ENCODE measurements around the gene BRD3. TPM values are rescaled to one million over a fixed set of nuclear protein-coding genes. Genes with fewer than 3 reads are reported as not detected.
"Not testable (repeated sequence)": the region's sequence is repeated elsewhere in the genome, so short reads cannot be mapped to it uniquely, and the experiment has no call there.

Gene BRD3
- total RNA-seq, 1 donor from 2014 or later, result 4.5 TPM

DNA sequence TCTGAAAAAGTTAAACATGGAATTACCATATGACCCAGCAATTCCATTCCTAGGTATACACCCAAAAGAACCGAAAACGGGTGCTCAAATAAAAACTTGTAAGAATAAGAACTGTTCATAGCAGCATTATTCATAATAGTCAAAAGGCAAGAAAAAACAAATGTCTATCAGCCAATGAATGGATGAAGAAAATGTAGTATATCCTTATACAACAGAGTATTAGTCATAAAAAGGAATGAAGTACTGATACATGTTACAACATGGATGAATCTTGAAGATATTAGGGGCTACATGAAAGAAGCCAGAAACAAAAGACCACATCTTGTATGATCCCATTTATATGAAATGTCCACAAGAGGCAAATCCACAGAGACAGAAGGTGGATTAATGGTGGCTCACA lies 15.6 kb upstream of the BRD3 start:
- Histone ChIP-seq H3K36me3 (ENCODE audit: control insufficient read depth, insufficient read depth, low read length) (no peaks in the 10 kb centered on the region), H3K4me3 (ENCODE audit: low read depth, low read length) (no peak overlapping the region), H3K27me3 (ENCODE audit: control insufficient read depth, insufficient read depth, low read length) (peaks cover 3% of the 10 kb centered on the region)
- peak; percentile 55 for DNase-seq (ENCODE audit: low read depth)
- TF ChIP-seq CTCF (IDR thresholded peaks at IDR 0.05; ENCODE audit: insufficient read depth, low read length, severe bottlenecking), result no peak
- FAIRE-seq, result no peak

- Histone ChIP-seq H3K36me3 (ENCODE audit: control insufficient read depth, insufficient read depth, low read length) (no peaks in the 10 kb centered on the region), H3K27me3 (ENCODE audit: control insufficient read depth, insufficient read depth, low read length) (no peaks in the 10 kb centered on the region), H3K4me3 (ENCODE audit: low read depth, low read length) (no peak overlapping the region)
- TF ChIP-seq CTCF (IDR thresholded peaks at IDR 0.05; ENCODE audit: insufficient read depth, low read length, severe bottlenecking), result no peak
- FAIRE-seq (no peak), DNase-seq (ENCODE audit: low read depth) (no peak)
Measured at GRCh38 chr9:134076644-134077043, 8.8 kb upstream of the BRD3 start.

- H3K27me3 ChIP-seq (ENCODE audit: control insufficient read depth, insufficient read depth, low read length); H3K4me3 ChIP-seq (ENCODE audit: low read depth, low read length); FAIRE-seq; H3K36me3 ChIP-seq (ENCODE audit: control insufficient read depth, insufficient read depth, low read length); DNase-seq (ENCODE audit: low read depth): not testable (repeated sequence)
Measured at GRCh38 chr9:134075689-134076088, 7.9 kb upstream of the BRD3 start.

- no peak overlapping the region for H3K4me3 ChIP-seq (ENCODE audit: low read depth, low read length)
- FAIRE-seq (no peak), DNase-seq (ENCODE audit: low read depth) (no peak)
- H3K27me3 ChIP-seq (ENCODE audit: control insufficient read depth, insufficient read depth, low read length), result peaks cover 11% of the 10 kb centered on the region
- no peaks in the 10 kb centered on the region for H3K36me3 ChIP-seq (ENCODE audit: control insufficient read depth, insufficient read depth, low read length)
- TF ChIP-seq CTCF (IDR thresholded peaks at IDR 0.05; ENCODE audit: insufficient read depth, low read length, severe bottlenecking), result no peak
Measured at GRCh38 chr9:134073500-134073899, 5.7 kb upstream of the BRD3 start.

DNA sequence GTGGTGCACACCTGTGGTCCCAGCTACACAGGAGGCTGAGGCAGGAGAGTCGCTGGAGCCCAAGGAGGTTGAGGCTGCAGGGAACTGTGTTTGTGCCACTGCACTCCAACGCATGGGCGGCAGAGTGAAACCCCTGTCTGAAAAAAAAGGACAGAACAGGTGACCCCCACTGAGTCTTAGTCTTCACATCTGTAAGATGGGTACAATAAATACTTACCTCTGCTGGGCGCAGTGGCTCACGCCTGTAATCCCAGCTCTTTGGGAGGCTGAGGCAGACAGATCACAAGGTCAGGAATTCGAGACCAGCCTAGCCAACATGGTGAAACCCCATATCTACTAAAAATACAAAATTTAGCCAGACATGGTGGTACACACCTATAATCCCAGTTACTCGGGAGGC lies 4.9 kb upstream of the BRD3 start:
- H3K36me3 ChIP-seq (ENCODE audit: control insufficient read depth, insufficient read depth, low read length); FAIRE-seq; H3K4me3 ChIP-seq (ENCODE audit: low read depth, low read length); DNase-seq (ENCODE audit: low read depth): not testable (repeated sequence)
- peaks cover 11% of the 10 kb centered on the region for H3K27me3 ChIP-seq (ENCODE audit: control insufficient read depth, insufficient read depth, low read length)

DNA sequence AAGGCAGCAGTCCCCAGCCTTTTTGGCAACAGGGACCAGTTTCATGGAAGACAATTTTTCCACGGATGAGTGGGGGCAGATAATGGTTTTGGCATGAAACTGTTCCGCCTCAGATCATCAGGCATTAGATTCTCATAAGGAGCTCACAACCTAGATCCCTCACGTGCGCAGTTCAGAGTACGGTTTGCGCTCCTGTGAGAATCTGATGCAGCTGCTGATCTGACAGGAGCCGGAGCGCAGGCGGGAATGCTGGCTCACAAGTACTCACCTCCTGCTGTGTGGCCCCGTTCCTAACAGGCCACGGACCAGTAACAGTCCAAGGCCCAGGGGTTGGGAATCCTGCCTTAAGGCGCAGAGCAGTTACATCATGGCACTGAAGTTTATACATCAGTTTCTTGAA lies 3.3 kb upstream of the BRD3 start:
- Histone ChIP-seq H3K27me3 (ENCODE audit: control insufficient read depth, insufficient read depth, low read length) (peaks cover 11% of the 10 kb centered on the region), H3K4me3 (ENCODE audit: low read depth, low read length) (no peak overlapping the region), H3K36me3 (ENCODE audit: control insufficient read depth, insufficient read depth, low read length) (no peaks in the 10 kb centered on the region)
- FAIRE-seq (no peak), DNase-seq (ENCODE audit: low read depth) (no peak)
- TF ChIP-seq CTCF (IDR thresholded peaks at IDR 0.05; ENCODE audit: insufficient read depth, low read length, severe bottlenecking), result no peak

GRCh38 chr9:134069480-134070399 lies 1.9 kb upstream of the BRD3 start:
- no peak for TF ChIP-seq CTCF (IDR thresholded peaks at IDR 0.05; ENCODE audit: insufficient read depth, low read length, severe bottlenecking)

More at GRCh38 chr9:134069480-134070399, 1.9 kb upstream of the BRD3 start:
- no peak overlapping the region for H3K4me3 ChIP-seq (ENCODE audit: low read depth, low read length)
- H3K27me3 ChIP-seq (ENCODE audit: control insufficient read depth, insufficient read depth, low read length), result peaks cover 11% of the 10 kb centered on the region
- DNase-seq (ENCODE audit: low read depth), result no peak
- no peak for FAIRE-seq
- no peaks in the 10 kb centered on the region for H3K36me3 ChIP-seq (ENCODE audit: control insufficient read depth, insufficient read depth, low read length)

Data from bronchial epithelial cell (primary cell).